ENCODE results near the gene UBE2I. TPM values are rescaled to one million over a fixed set of nuclear protein-coding genes. Genes with fewer than 3 reads are reported as not detected.

The UBE2I gene
- total RNA-seq, 1 experiment from 2014 or later = 290 TPM

GRCh38 chr16:1305823-1306222 is 3.6 kb upstream of the UBE2I start:
- no peak overlapping the region for H2BK12ac ChIP-seq (ENCODE audit: insufficient read length, low read depth, low read length)
- no peak overlapping the region for H2BK15ac ChIP-seq (ENCODE audit: low read depth, low read length)
- no peak overlapping the region for H2BK20ac ChIP-seq (ENCODE audit: low read depth, low read length, poor library complexity, severe bottlenecking)
- no peak overlapping the region for H3K14ac ChIP-seq (ENCODE audit: insufficient read depth, low read length)
- TF ChIP-seq CTCF (conservative IDR thresholded peaks at IDR 0.05) = no peak
- H3K23me2 ChIP-seq (ENCODE audit: insufficient read length, low read depth, low read length, poor library complexity, severe bottlenecking) = peaks cover 10% of the 10 kb centered on the region
- no peak overlapping the region for H3K23ac ChIP-seq (ENCODE audit: insufficient read length, low read depth, low read length)
- no peak overlapping the region for H2BK120ac ChIP-seq (ENCODE audit: low read depth, low read length, poor library complexity, severe bottlenecking)
- Mint-ChIP-seq H3K36me3 (ENCODE audit: insufficient read depth in 1 of 3, low read depth in 3 of 3) (peaks cover 6 to 9% (median 8%) of the 10 kb centered on the region in 3 experiments), H3K27me3 (ENCODE audit: low read depth) (peaks cover 7% of the 10 kb centered on the region; the same call in 1 of the 2 replicates), H3K4me3 (no peak overlapping the region), H3K4me1 (peaks cover 14 to 33% of the 10 kb centered on the region in 2 experiments), H3K27ac (no peak overlapping the region; a peak in 1 of 7 replicates), H3K9me3 (peaks cover 4 to 6% of the 10 kb centered on the region in 2 experiments)
- H2AFZ ChIP-seq (ENCODE audit: low read length) = no peak overlapping the region
- H3K9me3 ChIP-seq (ENCODE audit: control insufficient read depth, low read depth, low read length) = no peaks in the 10 kb centered on the region
- no peak overlapping the region for H4K8ac ChIP-seq (replicated peaks; ENCODE audit: insufficient read length, low read depth, low read length)
- WGBS (ENCODE audit: extremely low coverage, insufficient read length, low lambda C conversion rate) = no CpG with 5 or more reads among the region's 12 CpGs
- no peaks in the 10 kb centered on the region; the same call in 1 of the 2 replicates for H3K4me1 ChIP-seq (ENCODE audit: insufficient read depth, low read length)
- no peak overlapping the region for H3K56ac ChIP-seq (ENCODE audit: insufficient read length, low read depth, low read length)
- peaks cover 2% of the 10 kb centered on the region for H4K20me1 ChIP-seq (ENCODE audit: control insufficient read depth, insufficient read depth, insufficient read length)
- H3K79me2 ChIP-seq (ENCODE audit: insufficient read depth, low read length) = peaks cover 10% of the 10 kb centered on the region
- H3K4me2 ChIP-seq (ENCODE audit: insufficient read depth, insufficient read length, low read length) = no peak overlapping the region
- H3K27ac ChIP-seq (ENCODE audit: insufficient read length, low read depth, low read length) = no peak overlapping the region
- H3K79me1 ChIP-seq (ENCODE audit: insufficient read depth, low read depth, low read length, poor library complexity, severe bottlenecking) = peaks cover 4% of the 10 kb centered on the region
- DNase-seq = no peak
- H3K4ac ChIP-seq (ENCODE audit: low read depth, low read length) = no peak overlapping the region
- no peaks in the 10 kb centered on the region for H3K27me3 ChIP-seq (ENCODE audit: insufficient read depth, low read length)
- H3T11ph ChIP-seq (ENCODE audit: low read length) = no peak overlapping the region
- H4K5ac ChIP-seq (ENCODE audit: insufficient read length, low read depth, low read length) = no peak overlapping the region
- no peak overlapping the region for H2AK5ac ChIP-seq (ENCODE audit: insufficient read length, low read length)
- H3K18ac ChIP-seq (ENCODE audit: insufficient read length, low read depth, low read length) = no peak overlapping the region
- no peak overlapping the region for H4K91ac ChIP-seq (ENCODE audit: insufficient read length, low read depth, low read length)
- no peak overlapping the region for H3K9ac ChIP-seq (ENCODE audit: extremely low read depth, insufficient read length, low read length)
- H2BK5ac ChIP-seq (ENCODE audit: insufficient read length, low read length) = no peak overlapping the region

Data from H9 (cell line).